Dermis blood vessel endothelial cell (primary cell): ENCODE measurements around the gene RALGPS1. TPM values are rescaled to one million over a fixed set of nuclear protein-coding genes. Genes with fewer than 3 reads are reported as not detected.

Experiments used
- DNase-seq: peaks from one replicate; pipeline ENCODE4 v3.0.0; 2010
- total RNA-seq: library from RNA; depleted of rRNA; stranded (reverse); fragments of >200 nt; gene quantifications from 2 replicates; pipeline ENCODE4 v1.2.3, GENCODE V29; 2014

The RALGPS1 gene
- total RNA-seq, 1 donor from 2014 or later = 3.1 TPM

DNA sequence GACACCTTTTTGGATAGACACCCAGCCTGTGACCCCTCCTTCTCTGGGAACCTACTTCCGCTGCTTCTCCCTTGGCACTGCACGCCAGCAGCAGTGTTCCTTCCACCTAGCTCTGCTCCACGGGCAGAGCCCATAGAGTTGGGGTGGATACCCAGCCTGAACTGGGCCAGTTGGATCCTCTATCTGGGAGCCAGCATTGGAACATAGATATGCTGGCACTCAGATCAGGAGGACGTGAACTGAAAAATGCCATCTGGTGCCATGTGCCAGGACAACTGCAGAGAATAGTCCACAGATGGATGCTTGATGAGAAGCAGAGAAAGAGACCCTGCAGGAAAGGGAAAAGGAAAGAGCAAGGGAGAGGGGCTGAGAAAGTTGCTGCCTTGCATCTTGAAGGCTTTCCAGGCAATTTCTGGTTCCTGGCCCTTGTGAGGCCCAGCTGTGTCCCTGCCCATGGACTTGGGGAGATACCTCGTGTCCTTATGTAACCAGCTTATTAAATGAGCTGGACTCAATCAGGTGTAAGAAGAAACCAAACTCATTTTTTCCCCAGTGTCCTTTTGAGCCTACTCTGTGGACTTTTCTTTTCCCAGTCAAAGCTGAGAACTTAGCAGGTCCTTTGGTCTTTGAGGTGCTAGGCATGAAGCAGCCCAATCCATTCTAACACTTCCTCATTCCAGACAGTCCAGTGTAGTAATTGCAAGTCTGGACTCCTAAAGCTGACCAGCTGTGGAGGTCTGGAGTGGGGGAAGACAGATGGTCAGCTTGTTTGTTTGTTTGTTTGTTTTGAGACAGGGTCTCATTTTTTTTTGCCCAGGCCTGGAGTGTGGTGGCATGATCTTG lies 168.8 kb downstream of the RALGPS1 start:
- DNase-seq = no peak

DNA sequence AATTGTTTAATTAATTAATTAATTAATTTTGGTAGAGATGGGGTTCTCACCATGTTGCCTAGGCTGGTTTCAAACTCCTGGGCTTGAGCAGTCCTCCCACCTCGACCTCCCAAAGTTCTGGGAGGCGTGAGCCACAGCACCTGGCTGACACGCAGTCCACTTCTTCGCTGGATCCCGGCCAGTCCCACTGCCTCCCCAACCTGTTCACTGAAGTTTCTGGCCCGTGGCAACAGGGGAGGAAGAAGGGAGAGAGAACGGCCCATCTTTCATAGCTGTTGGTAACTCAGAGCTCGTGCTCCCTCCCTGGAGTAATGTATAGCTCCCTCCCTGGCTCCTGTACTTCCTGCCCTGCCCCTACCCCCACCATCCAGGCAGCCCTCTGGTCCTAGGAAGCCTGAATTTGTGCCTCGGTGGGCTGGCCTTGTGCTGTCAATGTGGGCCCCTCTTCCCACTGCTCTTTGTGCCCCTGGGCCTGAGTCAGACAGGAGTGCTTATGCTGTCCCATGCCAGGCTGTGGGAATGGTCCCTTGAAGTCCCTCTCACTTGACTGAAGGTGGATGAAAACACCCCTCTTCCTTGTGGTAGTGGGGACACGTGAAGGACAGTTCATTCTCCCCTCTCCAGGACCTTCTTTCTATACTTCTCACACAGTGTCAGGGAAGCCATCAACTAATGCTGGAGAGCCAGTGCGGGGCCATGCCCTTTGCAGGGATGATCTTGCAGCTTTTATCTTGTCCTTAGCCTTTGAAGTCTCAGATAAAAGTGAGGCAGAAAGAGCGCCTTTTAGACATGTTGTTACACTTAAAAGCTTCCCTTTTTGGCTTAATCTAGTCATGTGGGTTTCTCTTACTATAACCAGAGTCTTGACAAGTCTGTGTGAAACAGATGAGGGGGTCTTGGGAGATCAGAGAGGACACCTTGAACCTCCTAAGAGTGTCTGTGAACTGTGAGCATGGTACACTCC lies 169.8 kb downstream of the RALGPS1 start:
- DNase-seq = no peak

DNA sequence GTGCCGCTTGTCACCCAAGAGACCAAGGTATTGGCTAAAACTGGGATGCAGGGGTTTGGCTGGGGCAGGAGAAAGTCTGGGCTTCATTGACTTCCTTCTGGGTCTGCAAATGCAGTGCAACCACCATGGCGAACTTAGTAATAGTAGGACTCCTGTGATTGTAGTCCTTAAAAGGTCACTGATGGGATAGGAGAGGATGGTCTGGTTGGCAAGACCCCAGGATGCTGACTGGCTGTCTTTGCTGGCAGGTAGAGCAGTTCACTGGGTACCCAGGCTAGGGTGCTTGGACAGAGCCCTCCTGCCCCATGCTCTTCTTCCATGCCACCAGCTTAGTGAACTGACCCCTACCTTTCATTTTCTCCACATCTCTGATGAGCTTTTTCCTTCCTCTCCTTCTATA lies 170.6 kb downstream of the RALGPS1 start:
- no peak for DNase-seq

DNA sequence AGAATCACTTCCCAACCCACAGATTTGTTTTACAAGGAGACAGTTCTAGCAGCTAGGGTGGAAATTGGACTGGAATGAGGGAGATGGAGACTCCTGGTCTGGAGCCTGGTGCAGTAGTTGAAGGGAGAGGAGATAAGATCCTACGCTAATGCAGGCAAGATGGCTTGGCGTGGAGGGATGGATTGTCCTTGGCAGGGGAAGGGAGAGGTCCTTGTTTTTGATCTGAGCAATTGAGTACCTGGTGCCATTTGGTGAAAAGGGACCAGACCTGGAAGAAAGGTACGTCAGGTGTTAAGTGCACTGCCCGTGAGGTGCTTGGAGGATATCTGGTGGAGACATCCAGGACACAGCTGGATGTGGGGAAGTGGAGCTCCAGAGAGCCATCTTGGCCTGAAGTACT lies 172.2 kb downstream of the RALGPS1 start:
- DNase-seq = no peak

DNA sequence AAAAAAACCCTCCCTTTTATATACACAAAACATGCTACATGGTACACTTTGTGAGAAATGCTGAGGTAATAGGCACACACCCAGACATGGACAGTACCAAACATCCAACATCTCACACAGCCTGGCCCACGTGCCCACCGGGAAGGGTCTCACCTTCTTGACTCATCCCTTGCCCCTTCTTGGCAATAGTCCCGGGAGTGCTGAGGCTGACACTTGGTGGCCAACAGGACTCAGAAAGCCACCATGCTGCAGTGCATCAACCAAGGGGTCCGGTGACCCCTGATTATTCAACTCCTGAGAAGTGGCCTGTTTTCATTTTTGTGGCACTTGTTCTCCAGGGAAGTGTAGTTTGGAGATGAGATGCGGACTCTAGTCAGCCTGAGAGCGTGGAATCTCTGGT lies 172.8 kb downstream of the RALGPS1 start:
- no peak for DNase-seq

DNA sequence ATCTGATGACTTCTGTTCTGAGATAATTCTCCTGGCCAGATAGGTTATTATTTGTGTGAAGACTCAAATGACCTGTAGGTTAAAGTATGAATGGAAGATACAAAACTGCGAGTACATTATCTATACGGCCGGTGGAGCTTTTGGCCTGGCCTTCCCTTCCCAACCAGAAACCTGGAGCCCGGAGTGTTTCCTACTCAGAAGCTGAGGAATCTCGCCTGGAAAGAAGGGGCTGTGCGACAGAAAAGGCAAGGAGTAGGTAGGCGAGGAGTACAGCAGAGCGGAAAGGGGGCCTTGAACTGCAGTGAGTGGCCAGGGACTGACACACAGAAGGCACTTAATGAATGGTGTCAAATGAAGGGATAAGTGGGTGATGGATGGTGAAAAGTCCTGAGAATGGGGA lies 173.3 kb downstream of the RALGPS1 start:
- DNase-seq = no peak

DNA sequence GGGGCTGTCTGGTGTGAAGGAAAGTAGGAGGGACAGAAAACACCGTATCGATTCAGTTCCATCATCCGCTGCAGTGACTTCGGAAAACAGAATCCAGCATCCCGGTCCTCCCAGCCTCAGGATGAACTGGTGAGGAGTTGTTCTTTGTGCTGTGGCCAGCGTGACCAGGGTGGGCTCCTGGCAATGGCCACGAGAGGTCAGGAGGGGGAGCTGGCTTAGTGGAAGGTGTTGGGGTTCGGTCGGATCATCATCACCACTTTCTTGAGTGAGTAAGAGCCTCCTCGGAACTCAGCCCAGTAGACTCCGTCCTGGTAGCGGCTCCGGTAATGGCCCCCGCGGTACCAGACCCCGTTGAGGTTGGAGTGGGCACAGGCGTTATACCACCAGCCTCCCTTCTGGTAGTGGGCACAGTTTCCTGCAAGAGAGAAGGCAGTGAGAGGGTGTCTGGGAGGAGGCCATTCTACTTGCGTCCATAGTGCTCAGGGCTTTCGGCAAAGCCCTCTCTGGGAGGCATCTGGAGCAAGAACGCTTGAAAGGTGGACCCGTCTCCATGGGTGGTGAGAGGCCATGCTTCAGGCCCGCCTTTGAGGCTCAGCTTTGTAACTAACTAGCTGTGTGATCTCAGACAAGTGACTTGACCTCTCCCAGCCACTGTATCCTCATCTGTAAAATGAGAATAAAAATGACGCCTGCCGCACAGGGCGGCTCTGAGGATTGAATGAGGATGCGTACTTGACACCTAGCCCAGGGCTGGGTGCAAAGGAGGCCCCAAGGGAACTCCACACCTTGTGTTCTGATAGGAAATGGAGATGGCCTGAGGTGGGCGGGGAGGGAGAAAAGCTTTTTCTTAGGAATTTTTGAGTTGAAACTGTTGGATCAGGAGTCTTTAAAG lies 174.4 kb downstream of the RALGPS1 start:
- no peak for DNase-seq

DNA sequence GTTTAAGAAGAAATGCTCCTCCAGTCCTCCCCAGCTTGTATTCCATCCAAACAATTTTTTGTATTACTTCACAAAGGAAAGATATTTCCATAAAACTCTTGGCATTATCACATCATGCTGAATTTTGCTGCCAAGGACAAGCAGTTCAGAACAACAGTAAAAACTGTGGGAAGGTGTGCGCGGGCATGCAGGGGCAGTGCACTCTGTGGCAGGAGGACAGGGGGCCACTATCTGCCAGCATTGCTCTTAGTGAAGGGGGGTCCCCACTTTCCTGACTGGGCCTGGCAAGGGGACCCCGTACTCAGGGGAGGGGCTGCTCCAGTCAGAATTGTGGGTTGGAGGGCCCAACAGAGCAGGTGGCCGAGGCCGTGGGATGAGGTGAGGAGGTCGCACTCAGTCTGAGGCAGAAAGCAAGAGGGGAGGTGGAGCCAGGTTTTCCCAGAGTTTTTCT lies 175.1 kb downstream of the RALGPS1 start:
- no peak for DNase-seq

DNA sequence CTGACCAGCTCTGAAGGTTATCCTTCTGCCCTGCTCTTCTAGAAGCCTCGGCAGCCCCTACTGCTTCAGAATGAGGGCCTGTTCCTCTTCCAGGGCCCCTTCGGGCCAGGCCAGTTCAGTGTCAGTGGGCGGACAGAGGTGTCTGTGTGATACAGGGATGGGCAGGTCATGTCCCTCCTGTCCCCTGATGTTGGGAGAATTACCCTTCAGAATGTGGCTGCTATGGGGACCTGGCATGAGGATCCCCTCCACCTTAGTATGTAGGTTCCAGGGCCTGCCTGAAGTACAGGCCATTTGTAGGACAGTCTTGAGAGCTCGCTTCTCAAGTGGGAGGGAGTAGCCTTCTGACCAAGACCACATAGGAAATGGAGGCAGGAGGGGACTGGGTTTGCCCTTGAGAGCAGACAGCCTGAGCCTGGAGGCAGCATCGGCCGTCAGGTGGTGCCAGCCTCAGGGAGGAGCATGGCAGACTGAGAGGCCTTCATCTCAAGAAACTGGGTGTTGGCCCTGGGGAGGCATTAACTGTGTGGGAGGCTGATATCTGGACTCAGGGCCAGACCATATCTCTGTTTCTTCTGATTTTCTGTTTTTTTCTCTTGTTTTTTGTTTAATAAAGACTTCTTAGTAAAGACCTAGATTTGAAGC lies 175.9 kb downstream of the RALGPS1 start:
- no peak for DNase-seq

DNA sequence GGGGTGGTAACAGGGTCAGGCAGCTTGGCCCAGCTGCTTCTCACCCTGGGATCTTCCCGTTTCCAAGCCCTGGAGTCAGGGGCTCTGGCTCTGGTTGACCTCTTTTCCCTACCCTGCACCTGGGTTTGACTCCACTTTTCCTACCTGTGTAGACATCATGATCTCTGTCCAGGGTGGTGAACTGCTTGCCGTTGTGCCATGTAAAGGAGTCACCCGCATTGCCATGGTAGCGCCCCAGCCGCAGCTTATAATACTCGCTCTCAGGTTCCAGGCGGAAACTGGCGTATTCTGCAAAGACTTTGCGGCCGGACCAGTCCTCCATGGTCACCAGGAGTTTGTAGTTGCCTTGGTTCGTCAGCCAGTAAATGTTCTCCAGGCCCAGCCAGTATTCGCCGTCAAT lies 176.9 kb downstream of the RALGPS1 start:
- no peak for DNase-seq

DNA sequence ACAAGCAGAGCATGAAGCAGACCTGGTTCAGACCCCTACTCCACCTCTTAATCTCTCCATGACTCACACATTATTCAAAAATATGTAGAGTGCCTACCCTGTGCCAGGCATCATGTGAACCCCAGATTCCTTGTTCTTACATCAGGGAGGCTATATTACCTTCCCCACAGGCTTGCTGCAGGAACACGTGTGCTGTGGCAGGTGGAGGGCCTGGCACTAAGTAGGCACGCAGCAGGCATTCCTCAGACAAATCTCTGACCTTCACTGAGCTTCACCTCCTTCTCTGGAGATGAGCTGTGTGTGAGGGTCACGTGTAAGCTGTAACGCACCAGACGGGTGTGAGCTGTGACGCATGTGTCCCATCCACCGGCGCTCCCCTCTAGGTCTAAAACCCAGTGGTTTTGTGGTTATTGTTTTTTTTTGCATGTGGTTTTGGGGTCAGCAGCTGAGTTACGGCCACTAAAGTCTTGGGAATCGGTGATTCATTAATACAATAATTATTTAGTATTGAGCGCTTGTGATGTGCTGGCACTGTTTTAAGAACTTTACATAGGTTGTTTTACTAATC lies 177.5 kb downstream of the RALGPS1 start:
- DNase-seq = no peak

DNA sequence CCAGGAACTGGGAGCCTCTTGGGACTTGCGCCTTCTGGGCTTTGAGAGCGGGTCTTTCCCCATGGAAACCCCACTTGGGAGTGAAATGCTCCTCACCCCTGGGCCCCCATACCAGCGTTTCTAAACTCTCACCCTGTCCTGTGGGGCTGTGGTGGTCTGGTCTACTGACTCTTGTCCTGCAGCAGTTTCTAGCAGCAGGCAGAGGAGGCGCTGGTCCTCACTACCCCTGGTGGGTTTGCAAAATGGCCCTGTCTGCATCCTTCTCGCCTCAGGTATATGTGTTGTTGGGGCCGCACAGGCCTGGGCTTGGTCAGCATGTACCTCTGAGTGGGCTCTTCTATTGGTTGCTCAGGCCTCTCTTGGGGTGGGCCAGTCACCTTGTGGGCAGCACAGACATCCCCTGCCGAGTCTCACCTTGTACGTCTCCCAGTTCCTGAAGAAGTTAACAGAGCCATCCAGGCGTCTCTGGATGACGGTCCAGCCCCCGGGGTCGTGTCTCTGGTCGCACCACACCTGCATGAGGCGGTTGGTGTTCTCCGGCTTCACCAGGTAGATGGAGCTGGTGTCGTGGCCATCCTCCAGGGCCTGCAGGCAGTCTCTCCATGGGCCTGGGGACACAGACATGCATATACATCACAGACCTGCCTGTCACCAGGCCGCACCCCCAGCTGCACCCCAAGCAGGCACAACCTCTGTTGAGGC lies 178.9 kb downstream of the RALGPS1 start:
- DNase-seq = no peak

DNA sequence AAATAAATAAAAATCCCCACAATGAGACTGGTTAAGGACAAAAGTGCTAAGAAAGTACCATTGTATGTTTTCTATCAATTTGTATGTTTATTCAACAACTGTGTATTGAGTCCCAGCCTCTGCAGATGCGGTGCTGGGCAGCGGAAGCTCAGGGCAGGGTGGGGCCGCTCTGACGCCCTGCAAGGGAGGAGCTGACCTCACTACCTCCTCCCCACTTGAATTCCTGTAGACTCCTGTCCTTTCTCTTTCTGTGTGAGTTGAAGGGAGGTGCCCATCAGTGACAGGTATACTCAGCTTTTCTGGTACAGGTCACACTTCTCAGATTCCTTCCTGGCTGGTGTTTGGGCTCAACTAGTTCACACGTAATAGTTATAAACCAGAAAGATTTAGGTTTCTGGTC lies 180.8 kb downstream of the RALGPS1 start:
- DNase-seq = no peak

DNA sequence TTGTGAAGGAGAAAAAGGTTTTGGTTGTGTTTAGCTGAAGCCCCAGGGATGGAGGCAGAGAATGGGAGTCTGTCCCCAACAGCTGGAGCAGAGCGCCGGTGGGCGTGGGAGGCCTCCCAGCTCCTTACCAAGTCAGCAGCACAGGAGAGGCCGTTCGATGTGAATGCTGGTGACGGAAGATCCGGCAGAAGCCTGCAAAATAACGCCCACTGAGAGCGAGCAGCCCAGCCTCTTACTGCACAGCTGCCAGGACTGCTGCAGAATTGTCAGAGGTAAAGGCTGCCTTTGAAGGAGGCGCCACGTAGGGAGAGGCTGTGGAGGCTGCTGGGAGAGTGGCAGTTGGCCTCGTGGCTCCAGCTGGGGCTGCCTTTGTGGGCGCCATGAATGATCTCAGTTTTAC lies 181.6 kb downstream of the RALGPS1 start:
- no peak for DNase-seq

DNA sequence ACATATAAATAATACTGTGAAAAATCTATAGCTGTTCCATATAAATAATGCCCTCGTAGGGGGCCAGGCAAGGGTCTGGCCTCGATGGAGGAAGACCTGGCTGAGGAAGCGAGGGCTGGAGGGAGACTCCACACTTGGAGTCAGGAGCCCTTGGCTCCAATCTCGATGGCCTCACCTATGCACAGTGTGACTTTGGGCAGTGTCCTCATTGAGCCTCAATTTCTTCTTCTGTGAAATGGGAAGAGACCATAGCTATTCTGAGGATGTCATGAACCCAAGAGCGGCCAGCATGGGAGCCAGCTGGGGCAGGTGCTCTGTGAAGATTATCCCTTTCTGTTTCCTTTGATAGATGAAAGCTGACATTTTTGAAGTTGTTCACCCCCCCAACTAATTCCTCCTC lies 183.1 kb downstream of the RALGPS1 start:
- no peak for DNase-seq

DNA sequence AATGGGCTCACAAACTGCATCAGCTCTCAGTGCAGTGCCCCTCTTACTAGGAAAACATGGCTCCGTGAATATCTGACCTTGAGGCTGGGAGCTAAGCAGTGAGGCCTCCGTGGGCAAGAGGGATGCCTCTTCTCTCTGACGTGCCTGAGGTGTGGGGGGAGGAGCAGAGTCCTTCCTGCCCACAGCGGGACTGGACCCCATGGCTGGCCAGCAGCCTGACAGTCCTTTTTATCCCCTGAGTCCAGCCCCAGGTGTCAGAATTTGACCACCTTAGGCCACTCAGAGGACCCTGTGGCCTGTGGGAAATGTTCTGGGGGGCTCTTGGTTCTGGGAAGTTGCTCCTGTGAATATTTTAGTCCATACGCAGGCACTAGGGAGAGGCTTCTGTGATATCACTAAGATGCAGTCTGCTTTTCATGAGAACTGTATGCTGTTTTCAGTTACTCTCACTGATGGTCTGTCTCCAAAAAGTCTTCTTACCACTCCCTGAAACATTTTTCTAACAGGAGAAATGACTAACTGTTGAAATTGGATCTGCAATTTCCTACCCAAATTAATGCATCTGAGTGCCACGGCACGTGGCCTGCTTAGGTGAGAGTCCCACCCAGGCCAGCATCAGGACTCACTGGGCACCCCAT lies 184.5 kb downstream of the RALGPS1 start:
- DNase-seq = no peak

DNA sequence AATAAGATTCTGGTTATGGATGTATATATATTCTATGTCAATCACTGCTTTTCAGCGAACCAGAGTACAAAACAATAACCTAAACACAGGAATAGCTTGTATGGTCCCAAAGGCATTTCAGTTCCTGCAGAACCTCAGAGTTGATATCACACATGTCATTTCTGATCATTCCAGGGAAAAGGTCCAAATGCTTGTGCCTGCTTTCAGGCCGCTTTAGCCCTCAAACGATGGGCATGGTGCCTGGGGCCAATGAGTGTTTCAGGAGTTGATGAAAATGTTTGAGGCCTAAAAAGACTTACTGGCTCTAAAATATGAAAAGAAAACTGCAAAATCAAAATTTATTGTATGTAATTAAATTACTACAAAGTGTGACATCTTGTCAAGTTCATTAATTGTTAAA lies 185.1 kb downstream of the RALGPS1 start:
- DNase-seq = no peak

DNA sequence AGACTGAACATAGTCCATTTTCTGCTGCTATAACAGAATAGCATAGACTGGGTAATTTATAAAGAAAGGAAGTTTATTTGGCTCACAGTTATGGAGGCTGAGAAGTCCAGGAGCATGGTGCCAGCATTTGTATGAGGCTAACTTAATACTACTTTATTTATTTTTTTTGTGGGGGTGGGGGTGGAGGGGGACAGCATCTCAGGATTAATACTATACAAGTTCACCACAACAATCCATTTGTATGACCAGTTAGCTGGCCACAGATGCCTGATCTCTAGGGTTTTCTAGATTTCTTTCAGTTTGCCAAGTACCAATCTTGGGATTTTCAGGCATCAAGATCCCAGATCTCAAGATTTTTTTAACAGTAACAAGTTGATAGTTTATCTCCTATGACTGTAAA lies 187.6 kb downstream of the RALGPS1 start:
- DNase-seq = no peak

DNA sequence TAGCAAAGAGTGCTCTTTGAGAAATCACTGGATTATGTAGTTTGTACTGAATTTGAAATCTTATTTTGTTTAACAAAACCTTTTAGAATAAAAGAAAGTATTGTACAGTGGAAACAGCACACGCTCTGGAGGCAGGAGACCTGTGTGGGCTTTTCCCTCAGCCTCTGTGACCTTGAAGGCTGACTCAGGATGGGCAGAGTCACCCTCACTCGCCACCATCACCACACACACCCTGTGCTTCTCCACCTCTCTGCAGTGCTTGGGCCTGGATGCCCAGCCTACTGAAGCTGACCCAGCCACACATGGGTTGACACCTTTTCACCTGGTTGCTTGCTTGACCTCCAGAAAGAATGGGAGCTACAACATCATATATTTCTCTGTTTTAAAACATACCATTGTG lies 188.2 kb downstream of the RALGPS1 start:
- no peak for DNase-seq

DNA sequence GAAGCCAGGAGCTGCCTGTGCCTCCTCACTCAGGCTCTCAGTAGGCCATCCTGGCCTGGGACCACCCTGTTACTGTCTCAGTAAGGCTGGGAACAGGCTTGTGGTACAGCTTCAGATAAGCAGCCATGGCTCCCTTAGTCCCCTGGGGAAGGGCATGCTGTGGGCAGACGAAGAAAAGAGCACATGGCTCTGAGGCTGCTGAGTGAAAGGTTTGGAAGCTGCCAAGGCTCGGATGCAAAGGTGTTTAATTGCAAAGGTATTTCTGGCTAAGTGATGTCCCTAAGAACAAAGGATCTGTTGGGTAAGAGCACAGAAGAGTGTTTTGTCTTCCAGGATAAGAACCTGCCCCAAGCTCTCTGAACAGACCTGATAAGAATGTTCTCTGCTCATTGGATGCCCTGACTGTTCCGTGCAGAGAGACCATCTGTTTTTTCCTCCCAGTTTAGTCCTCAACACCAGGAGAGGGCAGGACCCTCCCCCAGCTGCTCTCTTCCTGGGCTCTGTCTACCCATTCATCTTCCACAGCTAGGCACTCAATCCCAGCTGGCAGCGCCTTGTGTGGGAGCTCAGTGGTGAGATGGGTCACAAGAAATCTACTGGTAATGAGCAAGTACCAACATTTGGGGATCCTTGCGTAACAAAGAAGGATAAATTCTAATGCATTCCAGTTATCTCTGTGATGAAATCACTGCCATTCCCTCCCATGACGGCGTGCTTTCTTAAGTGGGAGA lies 190.2 kb downstream of the RALGPS1 start:
- DNase-seq = no peak
